GM23338 (cell line): ENCODE measurements around the gene MFSD6L. TPM values are rescaled to one million over a fixed set of nuclear protein-coding genes. Genes with fewer than 3 reads are reported as not detected.

Experiments used
- ATAC-seq: fragments of 200-7000 bp; cut with Tn5 transposase; 3 replicates; pipeline ENCODE4 v1.9.1; 2020
- DNase-seq: peaks from one replicate; pipeline ENCODE4 v3.0.0-alpha.2; 2015; ENCODE audit warnings: low spot score
- H2AFZ ChIP-seq: fragments of 200-600 bp; sonication (generic); 2 replicates; pipeline ENCODE4 v1.8.0; 2016; ENCODE audit warnings: antibody characterized with exemption, mild to moderate bottlenecking, moderate library complexity
- H3F3A ChIP-seq: fragments of 200-600 bp; sonication (generic); replicated peaks from 2 replicates; pipeline ENCODE4 v1.8.0; 2017; ENCODE audit warnings: antibody characterized with exemption, mixed run types, low read depth
- H3K27ac ChIP-seq: fragments of 200-600 bp; sonication (generic); 2 replicates; pipeline ENCODE4 v1.6.1; 2016; ENCODE audit warnings: low read depth
- H3K27me3 ChIP-seq: fragments of 200-600 bp; sonication (generic); 2 replicates; pipeline ENCODE4 v1.8.0; 2016; ENCODE audit warnings: mild to moderate bottlenecking, mixed run types, moderate library complexity; ENCODE audit not compliant: insufficient read depth
- H3K36me3 ChIP-seq: fragments of 200-600 bp; sonication (generic); 2 replicates; pipeline ENCODE4 v1.8.0; 2016; ENCODE audit warnings: mild to moderate bottlenecking; ENCODE audit not compliant: insufficient read depth
- H3K4me1 ChIP-seq: fragments of 200-600 bp; sonication (generic); 2 replicates; pipeline ENCODE4 v1.8.0; 2016; ENCODE audit warnings: mild to moderate bottlenecking, moderate library complexity; ENCODE audit not compliant: insufficient read depth
- H3K4me2 ChIP-seq: fragments of 200-600 bp; sonication (generic); 2 replicates; pipeline ENCODE4 v1.7.1; 2017; ENCODE audit warnings: mixed run types
- H3K4me3 ChIP-seq: fragments of 200-600 bp; sonication (generic); 2 replicates; pipeline ENCODE4 v1.6.1; 2016; ENCODE audit warnings: mixed run types
- H3K79me2 ChIP-seq: fragments of 200-600 bp; sonication (generic); replicated peaks from 2 replicates; pipeline ENCODE4 v1.8.0; 2017; ENCODE audit warnings: mild to moderate bottlenecking; ENCODE audit not compliant: insufficient read depth
- H3K9me2 ChIP-seq: fragments of 200-600 bp; sonication (generic); 2 replicates; pipeline ENCODE4 v1.8.0; 2017; ENCODE audit not compliant: insufficient read depth
- H4K20me1 ChIP-seq: fragments of 200-600 bp; sonication (generic); replicated peaks from 2 replicates; pipeline ENCODE4 v1.8.0; 2017; ENCODE audit warnings: mild to moderate bottlenecking; ENCODE audit not compliant: insufficient read depth
- H3K27ac Mint-ChIP-seq: 2 replicates; pipeline ENCODE4 v1.8.0; 2020; ENCODE audit warnings: inconsistent platforms, mild to moderate bottlenecking, moderate library complexity, mixed read lengths
- H3K27me3 Mint-ChIP-seq: 3 replicates; pipeline ENCODE4 v1.8.0; 2022; ENCODE audit warnings: low read depth, mild to moderate bottlenecking, moderate library complexity, mixed read lengths, inconsistent platforms; ENCODE audit not compliant: insufficient read depth, poor library complexity
- H3K36me3 Mint-ChIP-seq: 3 replicates; pipeline ENCODE4 v1.8.0; 2021; ENCODE audit warnings: low read depth, mild to moderate bottlenecking, inconsistent platforms, moderate library complexity, mixed read lengths
- H3K4me1 Mint-ChIP-seq: 3 replicates; pipeline ENCODE4 v1.8.0; 2020; ENCODE audit warnings: mild to moderate bottlenecking, inconsistent platforms, mixed read lengths
- H3K4me3 Mint-ChIP-seq: 3 replicates; pipeline ENCODE4 v1.8.0; 2021; ENCODE audit warnings: moderate library complexity, mild to moderate bottlenecking, inconsistent platforms, mixed read lengths
- H3K9me3 Mint-ChIP-seq: 3 replicates; pipeline ENCODE4 v1.8.0; 2020; ENCODE audit warnings: moderate library complexity, mild to moderate bottlenecking, inconsistent platforms, mixed read lengths
- CREB1 ChIP-seq: fragments of 250-450 bp; sonication (Bioruptor Pico); IDR thresholded peaks from 2 replicates; pipeline ENCODE4 v1.5.0; 2020; ENCODE audit warnings: low read depth, mild to moderate bottlenecking, moderate library complexity
- CTCF ChIP-seq, 2 experiments: fragments of 200-600 bp in 1 of 2; sonication (generic) in 1 of 2; conservative IDR thresholded peaks; 2 replicates each; pipeline versions ENCODE4 v1.5.1 to v1.6.1; 2016 to 2017; ENCODE audit warnings: antibody characterized with exemption in 2 of 2, low read depth in 2 of 2, mild to moderate bottlenecking in 2 of 2, moderate library complexity in 1 of 2
- ETS1 ChIP-seq: IDR thresholded peaks from 2 replicates; pipeline ENCODE4 v1.6.1; 2016; ENCODE audit warnings: antibody characterized with exemption
- EZH2 ChIP-seq: fragments of 200-600 bp; sonication (generic); IDR thresholded peaks from one replicate; pipeline ENCODE4 v1.8.0; 2017; ENCODE audit warnings: antibody characterized with exemption, mild to moderate bottlenecking, low read depth; ENCODE audit not compliant: unreplicated experiment
- EZH2phosphoT487 ChIP-seq: fragments of 200-600 bp; sonication (generic); IDR thresholded peaks from one replicate; pipeline ENCODE4 v1.8.1; 2018; ENCODE audit warnings: antibody characterized with exemption; ENCODE audit not compliant: unreplicated experiment
- JUNB ChIP-seq: IDR thresholded peaks from one replicate; pipeline ENCODE4 v1.6.1; 2016; ENCODE audit warnings: antibody characterized with exemption; ENCODE audit not compliant: unreplicated experiment
- NANOG ChIP-seq: IDR thresholded peaks from 2 replicates; pipeline ENCODE4 v1.6.1; 2016; ENCODE audit warnings: antibody characterized with exemption, borderline replicate concordance
- POLR2AphosphoS5 ChIP-seq: IDR thresholded peaks from 2 replicates; pipeline ENCODE4 v1.6.1; 2016; ENCODE audit warnings: antibody characterized with exemption, low read depth
- REST ChIP-seq: IDR thresholded peaks from one replicate; pipeline ENCODE4 v1.6.1; 2018; ENCODE audit warnings: antibody characterized with exemption; ENCODE audit not compliant: unreplicated experiment
- STAT1 ChIP-seq: IDR thresholded peaks from one replicate; pipeline ENCODE4 v1.6.1; 2016; ENCODE audit warnings: antibody characterized with exemption; ENCODE audit not compliant: unreplicated experiment
- ZNF114 ChIP-seq: fragments of 250-450 bp; sonication (Bioruptor Pico); IDR thresholded peaks from 2 replicates; pipeline ENCODE4 v1.5.0; 2020; ENCODE audit warnings: mild to moderate bottlenecking, moderate library complexity
- ZNF331 ChIP-seq: fragments of 250-450 bp; sonication (Bioruptor Pico); IDR thresholded peaks from 2 replicates; pipeline ENCODE4 v1.5.0; 2020; ENCODE audit warnings: low read depth, mild to moderate bottlenecking, moderate library complexity
- ZNF462 ChIP-seq: fragments of 250-450 bp; sonication (Bioruptor Pico); IDR thresholded peaks from 2 replicates; pipeline ENCODE4 v1.5.0; 2020; ENCODE audit warnings: mild to moderate bottlenecking, moderate library complexity
- polyA plus RNA-seq: library from polyadenylated mRNA; unstranded; fragments of >200 nt; fragmentation: Nextera tagmentation; extraction: Ambion mirVana; gene quantifications from 2 replicates; pipeline ENCODE4 v1.2.1, GENCODE V29; 2016
- total RNA-seq: library from RNA; depleted of rRNA; stranded (reverse); fragments of >200 nt; shearing (Covaris generic); gene quantifications from 2 replicates; pipeline ENCODE4 v1.2.3, GENCODE V29; 2014

MFSD6L gene
- total and polyA plus RNA-seq, 2 experiments from 2014 or later = 0.52 to 2.8 TPM

- ATAC-seq (no peak), DNase-seq (no peak)
- H3K79me2 ChIP-seq = no peaks in the 10 kb centered on the region
- H3K9me2 ChIP-seq = no peaks in the 10 kb centered on the region
- Mint-ChIP-seq H3K4me3 (no peak overlapping the region), H3K27me3 (peaks cover 2% of the 10 kb centered on the region), H3K4me1 (0 out of 3 replicates have a peak, but pooled peaks cover 2% of the 10 kb centered on the region), H3K9me3 (peaks cover 12% of the 10 kb centered on the region), H3K36me3 (peaks cover 4% of the 10 kb centered on the region; the same call in 1 of the 3 replicates), H3K27ac (no peak overlapping the region)
- H3K4me1 ChIP-seq = no peaks in the 10 kb centered on the region
- no peaks in the 10 kb centered on the region for H4K20me1 ChIP-seq
- H3K4me2 ChIP-seq = no peak overlapping the region
- H3K36me3 ChIP-seq = no peaks in the 10 kb centered on the region
- H3K27ac ChIP-seq = no peak overlapping the region
- H3F3A ChIP-seq = no peaks in the 10 kb centered on the region
- H2AFZ ChIP-seq = no peak overlapping the region
- no peak overlapping the region for H3K4me3 ChIP-seq
- TF ChIP-seq EZH2phosphoT487 = no peak
- TF ChIP-seq ETS1 = no peak
- TF ChIP-seq CREB1 (CRISPR knock-in tag) = no peak
- TF ChIP-seq CTCF (conservative IDR thresholded peaks at IDR 0.05; ENCODE audit: low read depth in 2 of 2) = no peak
- no peak for TF ChIP-seq NANOG
- TF ChIP-seq REST = no peak
- no peak for TF ChIP-seq ZNF462 (CRISPR knock-in tag)
- no peak for TF ChIP-seq JUNB
- TF ChIP-seq STAT1 = no peak
- no peak for TF ChIP-seq ZNF114
- TF ChIP-seq EZH2 = no peak
- no peak for TF ChIP-seq ZNF331
- no peak for TF ChIP-seq POLR2AphosphoS5
- H3K27me3 ChIP-seq = no peaks in the 10 kb centered on the region
These were observed 37.2 kb downstream of the MFSD6L start for GRCh38 chr17:8762012-8762411.
